Measurements from ENCODE around the gene PIK3C3.
"Not testable (repeated sequence)": the region's sequence is repeated elsewhere in the genome, so short reads cannot be mapped to it uniquely, and the experiment has no call there.

PIK3C3 gene

DNA sequence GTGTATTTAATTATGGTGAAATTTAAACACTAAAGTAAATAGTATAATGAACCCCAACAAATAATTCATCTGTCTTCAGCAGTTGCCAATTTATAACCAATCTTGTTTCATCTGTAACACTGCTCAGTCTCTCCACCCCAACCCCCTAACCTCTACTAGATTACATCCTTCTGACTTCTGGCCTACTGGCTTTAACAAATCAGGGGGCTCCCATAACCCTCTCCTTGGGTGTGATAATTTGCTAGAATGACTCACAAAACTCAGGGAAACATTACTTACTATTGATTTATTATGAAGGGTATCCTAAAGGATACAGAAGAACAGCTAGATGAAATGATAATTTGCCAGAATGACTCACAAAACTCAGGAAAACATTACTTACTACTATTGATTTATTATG lies 50.7 kb downstream of the PIK3C3 start:
- TF ChIP-seq, protein P1, sequence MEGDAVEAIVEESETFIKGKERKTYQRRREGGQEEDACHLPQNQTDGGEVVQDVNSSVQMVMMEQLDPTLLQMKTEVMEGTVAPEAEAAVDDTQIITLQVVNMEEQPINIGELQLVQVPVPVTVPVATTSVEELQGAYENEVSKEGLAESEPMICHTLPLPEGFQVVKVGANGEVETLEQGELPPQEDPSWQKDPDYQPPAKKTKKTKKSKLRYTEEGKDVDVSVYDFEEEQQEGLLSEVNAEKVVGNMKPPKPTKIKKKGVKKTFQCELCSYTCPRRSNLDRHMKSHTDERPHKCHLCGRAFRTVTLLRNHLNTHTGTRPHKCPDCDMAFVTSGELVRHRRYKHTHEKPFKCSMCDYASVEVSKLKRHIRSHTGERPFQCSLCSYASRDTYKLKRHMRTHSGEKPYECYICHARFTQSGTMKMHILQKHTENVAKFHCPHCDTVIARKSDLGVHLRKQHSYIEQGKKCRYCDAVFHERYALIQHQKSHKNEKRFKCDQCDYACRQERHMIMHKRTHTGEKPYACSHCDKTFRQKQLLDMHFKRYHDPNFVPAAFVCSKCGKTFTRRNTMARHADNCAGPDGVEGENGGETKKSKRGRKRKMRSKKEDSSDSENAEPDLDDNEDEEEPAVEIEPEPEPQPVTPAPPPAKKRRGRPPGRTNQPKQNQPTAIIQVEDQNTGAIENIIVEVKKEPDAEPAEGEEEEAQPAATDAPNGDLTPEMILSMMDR (IDR thresholded peaks at IDR 0.05; ENCODE audit: low read length, missing control alignments) = no peak
- DNase-seq (ENCODE audit: low read depth) = no peak
- no peak overlapping the region for H3K4me3 ChIP-seq (replicated peaks; ENCODE audit: low read depth, low read length)

DNA sequence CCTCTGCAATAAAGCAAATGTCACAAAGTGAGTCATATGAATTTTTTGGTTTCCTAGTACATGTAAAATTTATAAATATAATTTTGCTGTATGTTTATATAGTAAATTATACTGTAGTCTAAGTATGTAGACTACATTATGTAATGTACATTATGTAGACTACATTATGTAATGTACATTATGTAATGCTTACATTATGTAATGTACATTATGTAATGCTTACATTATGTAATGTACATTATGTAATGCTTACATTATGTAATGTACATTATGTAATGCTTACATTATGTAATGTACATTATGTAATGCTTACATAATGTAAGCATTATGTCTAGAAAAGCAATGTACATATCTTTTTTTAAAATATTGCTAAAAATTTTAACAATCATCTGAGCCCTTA lies 54.4 kb downstream of the PIK3C3 start:
- not testable (repeated sequence) for DNase-seq (ENCODE audit: low read depth); H3K4me3 ChIP-seq (replicated peaks; ENCODE audit: low read depth, low read length)

DNA sequence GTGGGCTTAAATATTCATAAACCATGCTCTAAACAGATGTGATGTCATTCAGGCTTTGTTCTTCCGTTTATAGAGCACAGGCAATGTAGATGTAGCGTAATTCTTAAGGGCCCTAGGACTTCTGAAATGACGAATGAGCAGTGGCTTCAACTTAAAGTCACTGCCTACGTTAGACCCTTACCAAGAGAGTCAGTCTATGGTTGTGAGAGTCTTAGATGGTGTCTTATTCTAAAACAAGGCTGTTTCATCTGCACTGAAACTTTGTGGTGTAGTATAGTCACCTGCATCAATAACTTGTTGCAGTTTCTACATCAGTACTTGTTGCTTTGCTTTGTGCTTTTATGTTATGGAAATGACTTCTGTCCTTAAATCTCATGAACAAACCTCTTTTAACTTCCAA lies 56.0 kb downstream of the PIK3C3 start:
- TF ChIP-seq, protein P1 (IDR thresholded peaks at IDR 0.05; ENCODE audit: low read length, missing control alignments) = no peak
- DNase-seq (ENCODE audit: low read depth) = no peak
- H3K4me3 ChIP-seq (replicated peaks; ENCODE audit: low read depth, low read length) = no peak overlapping the region

DNA sequence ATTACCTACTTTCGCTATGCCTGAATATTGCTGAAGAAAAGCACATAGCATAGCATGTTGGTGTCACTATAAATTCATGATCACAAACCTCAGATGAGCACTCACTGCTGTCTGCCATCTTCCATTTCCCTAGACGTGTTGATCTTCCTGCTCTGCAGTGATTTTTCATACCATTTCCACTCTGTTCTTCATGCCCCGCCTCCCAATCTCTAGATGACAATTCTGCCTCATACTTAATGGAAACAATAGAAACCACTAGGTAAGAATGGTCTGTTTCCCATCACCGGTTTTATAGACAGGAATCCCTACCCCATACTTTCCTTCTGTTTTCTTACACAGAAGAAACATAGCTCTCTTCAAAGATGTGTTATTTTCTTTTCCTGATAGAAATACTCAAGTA lies 63.8 kb downstream of the PIK3C3 start:
- H3K4me3 ChIP-seq (replicated peaks; ENCODE audit: low read depth, low read length) = no peak overlapping the region
- TF ChIP-seq, protein P1 (IDR thresholded peaks at IDR 0.05; ENCODE audit: low read length, missing control alignments) = no peak
- no peak for DNase-seq (ENCODE audit: low read depth)

DNA sequence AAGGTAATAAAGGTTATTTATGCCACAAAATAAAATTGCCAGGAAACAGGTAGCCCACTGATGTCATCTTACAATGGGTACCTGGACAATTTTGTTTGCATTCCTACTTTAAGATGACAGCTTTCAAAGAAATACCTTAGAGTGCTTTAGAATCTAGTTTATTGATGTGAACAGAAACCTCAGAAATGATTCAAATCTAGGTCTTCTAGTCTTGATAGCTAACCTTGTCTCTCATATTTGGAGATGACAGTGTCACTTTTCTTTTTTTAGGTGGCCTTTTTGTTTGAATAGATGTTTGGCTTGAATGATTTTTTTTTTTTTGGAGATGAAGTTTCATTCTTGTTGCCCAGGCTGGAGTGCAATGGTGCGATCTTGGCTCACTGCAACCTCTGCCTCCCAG lies 69.1 kb downstream of the PIK3C3 start:
- H3K4me3 ChIP-seq (replicated peaks; ENCODE audit: low read depth, low read length) = no peak overlapping the region
- TF ChIP-seq, protein P1 (IDR thresholded peaks at IDR 0.05; ENCODE audit: low read length, missing control alignments) = no peak
- DNase-seq (ENCODE audit: low read depth) = no peak

DNA sequence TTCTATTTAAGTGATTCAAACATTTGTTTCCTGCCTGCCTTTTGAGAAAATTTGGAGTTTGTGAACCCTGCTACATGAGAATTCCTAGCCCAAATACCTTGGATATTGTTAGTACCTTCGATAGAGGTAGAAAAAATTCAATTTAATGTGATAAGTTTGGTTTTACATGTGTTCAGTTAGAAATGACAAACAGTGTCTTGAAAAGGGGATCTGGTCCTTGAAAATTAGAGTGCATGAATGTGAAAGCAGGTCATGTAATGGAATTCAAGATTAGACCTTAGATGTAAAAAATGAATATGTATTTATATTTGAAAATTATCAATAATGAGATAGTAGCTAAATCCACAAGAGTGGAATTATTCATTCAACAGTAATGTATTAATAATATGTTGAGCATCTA lies 70.5 kb downstream of the PIK3C3 start:
- no peak overlapping the region for H3K4me3 ChIP-seq (replicated peaks; ENCODE audit: low read depth, low read length)
- DNase-seq (ENCODE audit: low read depth) = no peak
- TF ChIP-seq, protein P1 (IDR thresholded peaks at IDR 0.05; ENCODE audit: low read length, missing control alignments) = no peak

DNA sequence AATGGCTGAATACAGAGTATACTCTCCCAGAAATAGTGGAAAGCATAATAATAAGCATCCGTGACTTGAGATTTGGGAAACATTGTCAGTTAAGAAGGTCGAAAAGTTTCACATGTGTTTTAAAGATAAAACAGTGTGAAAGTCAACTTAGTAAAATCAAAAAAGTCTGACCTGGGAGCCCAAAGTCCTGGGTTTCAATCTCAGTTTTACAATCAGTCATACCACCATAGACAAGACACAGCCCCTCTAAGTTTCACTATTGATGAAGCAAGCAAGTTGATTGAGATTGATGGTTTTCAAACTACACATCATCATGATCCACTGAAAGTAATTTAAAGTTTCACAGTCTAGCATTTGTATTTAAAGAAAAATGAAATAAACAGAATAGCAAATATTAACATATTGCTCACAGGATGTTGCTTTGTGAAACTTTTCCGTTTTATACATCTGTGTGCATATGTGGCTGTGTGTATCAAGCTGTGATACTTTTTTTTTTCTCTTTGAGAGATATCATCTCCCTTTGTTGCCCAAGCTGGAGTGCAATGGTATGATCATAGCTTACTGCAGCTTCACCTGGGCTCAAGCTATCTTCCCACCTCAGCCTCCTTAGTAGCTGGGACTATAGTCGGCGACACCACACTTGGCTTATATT lies 71.1 kb downstream of the PIK3C3 start:
- DNase-seq (ENCODE audit: low read depth) = no peak
- H3K4me3 ChIP-seq (replicated peaks; ENCODE audit: low read depth, low read length) = no peak overlapping the region
- TF ChIP-seq, protein P1 (IDR thresholded peaks at IDR 0.05; ENCODE audit: low read length, missing control alignments) = no peak
